Measurements from ENCODE around the gene AGBL3.

DNA sequence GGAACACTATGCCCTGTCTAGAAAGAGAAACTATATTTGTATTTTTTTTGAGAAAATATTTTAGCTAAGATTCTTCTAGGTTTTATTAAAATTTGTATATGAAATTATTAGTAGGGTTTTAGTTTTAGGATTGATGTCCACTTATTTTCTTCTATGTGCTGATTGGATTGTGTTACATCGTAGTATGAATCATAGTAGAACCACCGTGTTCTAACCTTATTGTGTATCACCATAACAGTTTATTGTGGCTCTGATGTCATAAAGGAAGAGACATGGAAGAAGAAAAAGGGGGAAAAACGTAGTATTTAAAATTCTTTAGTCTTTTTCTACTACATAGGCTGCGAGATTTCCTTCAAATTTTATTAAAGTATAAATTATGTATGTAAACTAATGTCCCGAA is 1.9 kb downstream of the AGBL3 start:
- TF ChIP-seq SIRT6 (IDR thresholded peaks at IDR 0.05; ENCODE audit: low read depth, low read length) (no peak), CTCF (IDR thresholded peaks at IDR 0.05 in 2 of 3, conservative IDR thresholded peaks at IDR 0.05 in 1 of 3; ENCODE audit: insufficient read depth in 2 of 3, low read depth in 1 of 3, low read length in 3 of 3) (no peak), TCF7 (IDR thresholded peaks at IDR 0.05; ENCODE audit: borderline replicate concordance) (no peak), RAD21 (CRISPR knock-in tag; conservative IDR thresholded peaks at IDR 0.05 in 1 of 2, IDR thresholded peaks at IDR 0.05 in 1 of 2) (no peak), RCOR1 (IDR thresholded peaks at IDR 0.05; ENCODE audit: borderline replicate concordance in 1 of 2, low read depth in 2 of 2, low read length in 2 of 2) (no peak), E2F6 (IDR thresholded peaks at IDR 0.05; ENCODE audit: borderline replicate concordance in 1 of 2, extremely low read depth in 1 of 2, insufficient read depth in 1 of 2, insufficient read length in 1 of 2, low read depth in 1 of 2, low read length in 1 of 2, poor library complexity in 1 of 2, severe bottlenecking in 1 of 2) (no peak), RBM34 (IDR thresholded peaks at IDR 0.05; ENCODE audit: borderline replicate concordance, insufficient read depth, low read length) (no peak), JUNB (CRISPR knock-in tag; conservative IDR thresholded peaks at IDR 0.05) (no peak), CBFB (CRISPR knock-in tag; IDR thresholded peaks at IDR 0.05) (no peak), RB1 (IDR thresholded peaks at IDR 0.05; ENCODE audit: low read depth) (no peak), HDAC6 (IDR thresholded peaks at IDR 0.05; ENCODE audit: low read depth, low read length) (no peak), GTF2E2 (tag; IDR thresholded peaks at IDR 0.05) (no peak)
- TF ChIP-seq, protein P1, sequence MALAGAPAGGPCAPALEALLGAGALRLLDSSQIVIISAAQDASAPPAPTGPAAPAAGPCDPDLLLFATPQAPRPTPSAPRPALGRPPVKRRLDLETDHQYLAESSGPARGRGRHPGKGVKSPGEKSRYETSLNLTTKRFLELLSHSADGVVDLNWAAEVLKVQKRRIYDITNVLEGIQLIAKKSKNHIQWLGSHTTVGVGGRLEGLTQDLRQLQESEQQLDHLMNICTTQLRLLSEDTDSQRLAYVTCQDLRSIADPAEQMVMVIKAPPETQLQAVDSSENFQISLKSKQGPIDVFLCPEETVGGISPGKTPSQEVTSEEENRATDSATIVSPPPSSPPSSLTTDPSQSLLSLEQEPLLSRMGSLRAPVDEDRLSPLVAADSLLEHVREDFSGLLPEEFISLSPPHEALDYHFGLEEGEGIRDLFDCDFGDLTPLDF (CRISPR knock-in tag; IDR thresholded peaks at IDR 0.05) = no peak
